B cell (primary cell): ENCODE data around the gene CD300LB. TPM values are rescaled to one million over a fixed set of nuclear protein-coding genes. Genes with fewer than 3 reads are reported as not detected.

Experiments
- ATAC-seq: fragments of 200-7000 bp; cut with Tn5 transposase; one replicate; pipeline ENCODE4 v1.10.0; 2021; ENCODE audit warnings: low read depth, mild to moderate bottlenecking, moderate number of reproducible peaks, moderate library complexity
- CTCF ChIA-PET: fragments of 350-600 bp; sonication (Branson Sonifier 250); formaldehyde crosslinking; loops from one replicate; lab custom pipeline; 2021; ENCODE audit warnings: antibody characterized with exemption, inconsistent platforms; lab: Charles Lee
- POLR2A ChIA-PET: fragments of 350-600 bp; sonication (Branson Sonifier 250); formaldehyde crosslinking; loops from one replicate; lab custom pipeline; 2021; ENCODE audit warnings: antibody characterized with exemption; lab: Charles Lee
- DNase-seq: peaks from one replicate; pipeline ENCODE4 v3.0.0; 2013
- H2AFZ ChIP-seq: 2 replicates; pipeline ENCODE4 v1.6.1; 2012; ENCODE audit warnings: mild to moderate bottlenecking, low read depth, low read length; ENCODE audit not compliant: insufficient read depth, poor library complexity, severe bottlenecking
- H3K27ac ChIP-seq, 2 donors: 1 replicate in 1 of 2; 2 replicates in 1 of 2; pipeline ENCODE4 v1.5.1; 2012 to 2013; ENCODE audit warnings: low read length in 2 of 2, mild to moderate bottlenecking in 2 of 2, moderate library complexity in 1 of 2
- H3K27me3 ChIP-seq, 4 experiments: fragments of 200-600 bp in 1 of 4; sonication (generic) in 1 of 4; replicated peaks in 1 of 4; 1 replicate in 2 of 4; 2 replicates in 2 of 4; pipeline versions ENCODE4 v1.6.1 to v1.7.0; 2013 to 2016; ENCODE audit warnings: low read length in 3 of 4, mild to moderate bottlenecking in 2 of 4, mixed read lengths in 1 of 4, moderate library complexity in 1 of 4; ENCODE audit not compliant: insufficient read depth in 4 of 4, control insufficient read depth in 3 of 4; ENCODE audit errors: control extremely low read depth in 1 of 4
- H3K36me3 ChIP-seq, 2 experiments: replicated peaks in 1 of 2; 1 replicate in 1 of 2; 2 replicates in 1 of 2; pipeline versions ENCODE4 v1.6.1 to v1.7.1; 2013; ENCODE audit warnings: low read length in 1 of 2; ENCODE audit not compliant: insufficient read depth in 2 of 2, control insufficient read depth in 1 of 2; ENCODE audit errors: control extremely low read depth in 1 of 2, extremely low read depth in 1 of 2
- H3K4me1 ChIP-seq, 2 donors: fragments of 200-600 bp in 1 of 2; sonication (generic) in 1 of 2; 1 replicate in 1 of 2; 2 replicates in 1 of 2; pipeline versions ENCODE4 v1.5.1 to v1.6.1; 2013 to 2017; ENCODE audit warnings: low read length in 2 of 2; ENCODE audit not compliant: control insufficient read depth in 2 of 2, insufficient read depth in 2 of 2
- H3K4me2 ChIP-seq: replicated peaks from 2 replicates; pipeline ENCODE3; 2012; ENCODE audit warnings: mild to moderate bottlenecking, low read depth, low read length; ENCODE audit not compliant: poor library complexity, severe bottlenecking
- H3K4me3 ChIP-seq, 5 experiments: fragments of 200-600 bp in 1 of 5; sonication (generic) in 1 of 5; 1 replicate in 3 of 5; 2 replicates in 2 of 5; pipeline versions ENCODE4 v1.5.1 to v1.7.0; 2011 to 2016; ENCODE audit warnings: low read length in 4 of 5, mild to moderate bottlenecking in 4 of 5, low read depth in 2 of 5, control low read depth in 1 of 5, moderate library complexity in 1 of 5; ENCODE audit not compliant: insufficient read depth in 1 of 5; ENCODE audit errors: control extremely low read depth in 1 of 5, extremely low read depth in 1 of 5
- H3K79me2 ChIP-seq: fragments of 200-600 bp; sonication (generic); one replicate; pipeline ENCODE4 v1.6.0; 2016; ENCODE audit warnings: low read length; ENCODE audit not compliant: control insufficient read depth, insufficient read depth
- H3K9ac ChIP-seq: fragments of 200-600 bp; sonication (generic); 2 replicates; pipeline ENCODE4 v1.6.1; 2017; ENCODE audit warnings: mild to moderate bottlenecking, low read length, moderate library complexity
- H3K9me3 ChIP-seq, 3 donors: one replicate each; pipeline versions ENCODE4 v1.6.1 to v1.7.1; 2013; ENCODE audit warnings: low read length in 2 of 3; ENCODE audit not compliant: control insufficient read depth in 2 of 3, insufficient read depth in 1 of 3; ENCODE audit errors: control extremely low read depth in 1 of 3
- H4K20me1 ChIP-seq: 2 replicates; pipeline ENCODE4 v1.6.0; 2012; ENCODE audit warnings: mild to moderate bottlenecking, low read length; ENCODE audit not compliant: insufficient read depth, control insufficient read depth, poor library complexity, severe bottlenecking
- H3K27ac Mint-ChIP-seq: one replicate; pipeline ENCODE4 v1.8.0; 2021; ENCODE audit warnings: mixed read lengths
- H3K27me3 Mint-ChIP-seq: one replicate; pipeline ENCODE4 v1.8.0; 2021; ENCODE audit warnings: mixed read lengths
- H3K4me1 Mint-ChIP-seq: one replicate; pipeline ENCODE4 v1.8.0; 2021; ENCODE audit warnings: mixed read lengths
- H3K4me3 Mint-ChIP-seq: one replicate; pipeline ENCODE4 v1.8.0; 2021; ENCODE audit warnings: mixed read lengths
- H3K9me3 Mint-ChIP-seq: one replicate; pipeline ENCODE4 v1.8.0; 2022; ENCODE audit warnings: mixed read lengths; ENCODE audit not compliant: insufficient read depth
- EZH2 ChIP-seq: IDR thresholded peaks from 2 replicates; pipeline ENCODE4 v1.6.1; 2012; ENCODE audit warnings: borderline replicate concordance, low read depth, mild to moderate bottlenecking, moderate library complexity, low read length; ENCODE audit not compliant: insufficient read depth, poor library complexity, severe bottlenecking
- WGBS: methylation state at CpG from one replicate; pipeline ENCODE4 v1.1.5; 2013; ENCODE audit warnings: missing lambda C conversion rate; ENCODE audit not compliant: insufficient coverage; 5-methylcytosine and 5-hydroxymethylcytosine counted together
- intact Hi-C: fragments of 100-400 bp; cut with micrococcal nuclease; formaldehyde crosslinking; loops from one replicate; pipeline ENCODE4 v1.10.0; 2022
- polyA plus RNA-seq: library from polyadenylated mRNA; depleted of rRNA; stranded (reverse); fragments of >200 nt; gene quantifications from 2 replicates; pipeline ENCODE4 v1.2.3, GENCODE V29; 2012
- total RNA-seq, 2 donors: library from RNA; stranded (reverse); fragments of 120-200 nt in 1 of 2; gene quantifications; 1 replicate in 1 of 2; 2 replicates in 1 of 2; pipeline versions ENCODE4 v1.2.3 to v1.2.4, GENCODE V29; 2013 to 2022
- TF ChIP-seq, protein P1 (sequence below): fragments of 200-600 bp; IDR thresholded peaks from one replicate; pipeline ENCODE4 v1.8.0; 2022; ENCODE audit warnings: antibody characterized with exemption, mild to moderate bottlenecking

CD300LB gene
- total and polyA plus RNA-seq, 2 donors (not counting 1 experiment from before 2014, with no cell fraction given), result 0.12 to 0.39 TPM

DNA sequence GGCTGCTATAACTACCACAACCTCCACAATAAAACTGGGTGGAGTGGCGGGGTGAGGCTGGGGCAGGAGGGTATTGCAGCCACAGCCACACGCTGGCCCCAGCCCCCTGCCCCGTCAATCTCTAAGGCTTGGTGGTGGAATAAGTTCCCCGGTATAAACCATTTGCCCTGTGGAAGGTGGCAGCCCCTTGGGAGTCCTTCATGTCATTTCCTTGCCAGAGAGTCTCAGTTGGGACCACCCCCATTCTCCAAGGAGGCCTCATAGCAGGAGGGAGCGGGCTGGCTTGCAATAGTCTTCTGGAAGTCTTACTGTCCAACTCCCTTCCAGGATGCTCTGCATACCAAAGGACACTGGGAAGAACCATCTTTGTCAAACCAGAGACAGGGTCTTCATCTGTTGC is 45.4 kb downstream of the CD300LB start:
- Mint-ChIP-seq H3K9me3 (no peaks in the 10 kb centered on the region), H3K27ac (no peak overlapping the region), H3K27me3 (no peaks in the 10 kb centered on the region), H3K4me3 (no peak overlapping the region), H3K4me1 (no peaks in the 10 kb centered on the region)
- H3K9me3 ChIP-seq, result no peaks in the 10 kb centered on the region
- no peaks in the 10 kb centered on the region for H3K79me2 ChIP-seq
- H3K4me3 ChIP-seq, result no peak overlapping the region
- no peaks in the 10 kb centered on the region for H3K36me3 ChIP-seq
- no peak overlapping the region for H3K27ac ChIP-seq
- intact Hi-C loops, result no loop called here
- POLR2A ChIA-PET, result no interaction called here
- TF ChIP-seq, protein P1, sequence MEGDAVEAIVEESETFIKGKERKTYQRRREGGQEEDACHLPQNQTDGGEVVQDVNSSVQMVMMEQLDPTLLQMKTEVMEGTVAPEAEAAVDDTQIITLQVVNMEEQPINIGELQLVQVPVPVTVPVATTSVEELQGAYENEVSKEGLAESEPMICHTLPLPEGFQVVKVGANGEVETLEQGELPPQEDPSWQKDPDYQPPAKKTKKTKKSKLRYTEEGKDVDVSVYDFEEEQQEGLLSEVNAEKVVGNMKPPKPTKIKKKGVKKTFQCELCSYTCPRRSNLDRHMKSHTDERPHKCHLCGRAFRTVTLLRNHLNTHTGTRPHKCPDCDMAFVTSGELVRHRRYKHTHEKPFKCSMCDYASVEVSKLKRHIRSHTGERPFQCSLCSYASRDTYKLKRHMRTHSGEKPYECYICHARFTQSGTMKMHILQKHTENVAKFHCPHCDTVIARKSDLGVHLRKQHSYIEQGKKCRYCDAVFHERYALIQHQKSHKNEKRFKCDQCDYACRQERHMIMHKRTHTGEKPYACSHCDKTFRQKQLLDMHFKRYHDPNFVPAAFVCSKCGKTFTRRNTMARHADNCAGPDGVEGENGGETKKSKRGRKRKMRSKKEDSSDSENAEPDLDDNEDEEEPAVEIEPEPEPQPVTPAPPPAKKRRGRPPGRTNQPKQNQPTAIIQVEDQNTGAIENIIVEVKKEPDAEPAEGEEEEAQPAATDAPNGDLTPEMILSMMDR, result no peak
- ATAC-seq, result no peak
- H3K27me3 ChIP-seq, result no peaks in the 10 kb centered on the region
- CTCF ChIA-PET, result no interaction called here
- no peaks in the 10 kb centered on the region for H4K20me1 ChIP-seq
- H3K4me1 ChIP-seq, result no peaks in the 10 kb centered on the region
- no peak overlapping the region for H3K4me2 ChIP-seq
- no peak overlapping the region for H3K9ac ChIP-seq
- no peak for DNase-seq
- 94% methylated on average over 3 of the region's 5 CpGs for WGBS
- no peak overlapping the region for H2AFZ ChIP-seq

DNA sequence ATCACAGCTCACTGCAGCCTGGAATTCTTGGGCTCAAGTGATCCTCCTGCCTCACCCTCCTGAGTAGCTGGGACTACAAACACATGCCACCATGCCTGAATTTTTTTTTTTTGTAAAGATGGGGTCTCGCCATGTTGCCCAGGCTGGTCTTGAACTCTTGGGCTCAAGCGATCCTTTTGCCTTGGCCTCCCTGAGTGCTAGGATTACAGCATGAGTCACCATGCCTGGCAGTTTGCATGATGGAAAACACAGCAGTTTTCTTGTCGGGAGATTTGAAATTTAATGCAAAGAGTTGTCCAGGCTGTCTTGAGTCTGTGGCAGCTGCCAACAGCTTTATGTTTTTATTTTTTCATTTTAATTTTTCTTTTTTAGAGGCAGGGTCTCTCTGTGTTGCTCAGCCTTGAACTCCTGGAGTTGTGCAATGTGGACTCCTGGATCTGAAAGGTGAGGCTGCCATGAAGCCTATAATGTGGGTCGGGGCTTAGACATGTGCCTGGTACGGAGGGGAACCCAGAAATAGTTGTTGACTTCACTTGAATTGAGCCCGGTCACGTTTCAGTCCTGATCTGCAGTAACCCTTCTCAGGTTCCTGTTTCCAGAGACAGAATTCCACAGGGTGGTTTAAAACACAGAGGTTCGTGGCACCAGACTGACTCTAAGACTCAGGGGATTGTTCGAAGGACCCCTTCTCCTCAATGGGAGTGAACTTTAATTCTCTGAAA is 46.1 kb downstream of the CD300LB start:
- no peak overlapping the region for H3K4me2 ChIP-seq
- H3K9me3 ChIP-seq, result no peaks in the 10 kb centered on the region
- DNase-seq (no peak), ATAC-seq (no peak)
- H3K36me3 ChIP-seq, result no peaks in the 10 kb centered on the region
- Mint-ChIP-seq H3K4me1 (no peaks in the 10 kb centered on the region), H3K9me3 (no peaks in the 10 kb centered on the region), H3K27ac (no peak overlapping the region), H3K4me3 (no peak overlapping the region), H3K27me3 (no peaks in the 10 kb centered on the region)
- H2AFZ ChIP-seq, result no peak overlapping the region
- intact Hi-C loops, result no loop called here
- no peak overlapping the region for H3K9ac ChIP-seq
- no peaks in the 10 kb centered on the region for H3K4me1 ChIP-seq
- POLR2A ChIA-PET, result no interaction called here
- H4K20me1 ChIP-seq, result no peaks in the 10 kb centered on the region
- CTCF ChIA-PET, result interaction anchor here (0.7 to 1.0 kb wide), 2 partner anchors 15 to 20 kb away, joined by 3 to 4 read pairs; no protein-coding TSS in a partner anchor
- WGBS, result 93% methylated on average over 7 of the region's 9 CpGs
- H3K27me3 ChIP-seq, result no peaks in the 10 kb centered on the region
- TF ChIP-seq EZH2, result no peak
- TF ChIP-seq, protein P1, result no peak
- H3K27ac ChIP-seq, result no peak overlapping the region
- no peaks in the 10 kb centered on the region for H3K79me2 ChIP-seq
- no peak overlapping the region for H3K4me3 ChIP-seq
